Renal cortex interstitium (tissue), 11 donors: Measurements from ENCODE around the gene AFAP1L2. TPM values are rescaled to one million over a fixed set of nuclear protein-coding genes. Genes with fewer than 3 reads are reported as not detected.

ENCODE experiments used
- DNase-seq, 11 donors: peaks; one replicate each; pipeline ENCODE4 v3.0.0-alpha.2; 2013; ENCODE audit warnings: low read depth in 9 of 11, low spot score in 4 of 11; ENCODE audit errors: extremely low read depth in 1 of 11
- polyA plus RNA-seq, 3 donors: library from polyadenylated mRNA; unstranded; fragments of 120-200 nt; gene quantifications; one replicate each; pipeline ENCODE4 v1.2.1, GENCODE V29; 2013; ENCODE audit not compliant: insufficient read length in 3 of 3

The AFAP1L2 gene
- polyA plus RNA-seq, 3 donors = 33.0 to 41.6 (median 36.6) TPM

- no peak for DNase-seq
These were observed 7.8 kb downstream of the AFAP1L2 start for GRCh38 chr10:114396464-114396863.

- DNase-seq = no peak
These were observed 8.8 kb downstream of the AFAP1L2 start for GRCh38 chr10:114395366-114396022.

- DNase-seq = no peak
These were observed 9.8 kb downstream of the AFAP1L2 start for GRCh38 chr10:114394531-114394930.

GRCh38 chr10:114393886-114394285 is 10.4 kb downstream of the AFAP1L2 start:
- no peak for DNase-seq

- peak in 1 of 11 donors; percentile 41 for DNase-seq
These were observed 10.8 kb downstream of the AFAP1L2 start for GRCh38 chr10:114393482-114393881.

- DNase-seq = no peak
These were observed 12.0 kb downstream of the AFAP1L2 start for GRCh38 chr10:114392112-114392835.

- DNase-seq = no peak
These were observed 12.7 kb downstream of the AFAP1L2 start for GRCh38 chr10:114391599-114391998.

GRCh38 chr10:114389426-114389825 is 14.9 kb downstream of the AFAP1L2 start:
- DNase-seq = no peak

- DNase-seq = no peak
These were observed 16.0 kb downstream of the AFAP1L2 start for GRCh38 chr10:114388275-114388674.

- DNase-seq = no peak
These were observed 16.5 kb downstream of the AFAP1L2 start for GRCh38 chr10:114387784-114388183.

GRCh38 chr10:114386452-114386851 is 17.9 kb downstream of the AFAP1L2 start:
- DNase-seq = no peak

GRCh38 chr10:114385557-114385956 is 18.7 kb downstream of the AFAP1L2 start:
- DNase-seq = no peak

GRCh38 chr10:114384601-114385000 is 19.7 kb downstream of the AFAP1L2 start:
- DNase-seq = no peak

- DNase-seq = no peak
These were observed 20.1 kb downstream of the AFAP1L2 start for GRCh38 chr10:114384181-114384580.

GRCh38 chr10:114380797-114381196 is 23.5 kb downstream of the AFAP1L2 start:
- no peak for DNase-seq

GRCh38 chr10:114380060-114380459 is 24.2 kb downstream of the AFAP1L2 start:
- no peak for DNase-seq

- DNase-seq = no peak
These were observed 24.7 kb downstream of the AFAP1L2 start for GRCh38 chr10:114379631-114380041.

- no peak for DNase-seq
These were observed 27.8 kb downstream of the AFAP1L2 start for GRCh38 chr10:114376523-114376922.

- no peak for DNase-seq
These were observed 29.3 kb downstream of the AFAP1L2 start for GRCh38 chr10:114375047-114375446.

- peak in 4 of 11 donors; percentile 47 to 56 (median 54) for DNase-seq
These were observed 30.1 kb downstream of the AFAP1L2 start for GRCh38 chr10:114374053-114374791.
